ENCODE measurements around the gene ANO4.

The ANO4 gene

GRCh38 chr12:100794441-100795173 is at the start of gene ANO4:
TSS of gene ANO4 (plus strand) at chr12:100794776. CDS start at chr12:100901786, 107,010 bp downstream.
- Histone ChIP-seq H3K27me3 (replicated peaks; ENCODE audit: insufficient read depth, low read length) (no peaks in the 10 kb centered on the region), H3K9ac (ENCODE audit: low read length) (peak within 1 kb of the TSS; percentile 48), H3K9me2 (replicated peaks; ENCODE audit: insufficient read depth, low read length) (no peaks in the 10 kb centered on the region), H4K20me1 (ENCODE audit: insufficient read depth, low read length) (no peaks in the 10 kb centered on the region), H3K4me3 (ENCODE audit: low read length) (peak within 1 kb of the TSS; percentile 45), H3K4me2 (ENCODE audit: low read depth, low read length) (peak within 1 kb of the TSS; percentile 77), H3K36me3 (replicated peaks; ENCODE audit: insufficient read depth, low read length) (no peaks in the 10 kb centered on the region), H3K9me3 (replicated peaks; ENCODE audit: insufficient read depth, low read length) (no peaks in the 10 kb centered on the region), H3K4me1 (ENCODE audit: low read length) (peaks cover 30% of the 10 kb centered on the region), H3K27ac (ENCODE audit: low read length) (peak within 1 kb of the TSS; percentile 91), H3F3A (ENCODE audit: insufficient read depth, low read length) (peaks cover 16% of the 10 kb centered on the region), H3K79me2 (ENCODE audit: low read length) (no peaks in the 10 kb centered on the region), H2AFZ (ENCODE audit: low read length) (peak within 1 kb of the TSS; percentile 65)
- TF ChIP-seq EZH2 (optimal IDR thresholded peaks at IDR 0.05; ENCODE audit: low read depth, low read length) = no peak
- TF ChIP-seq CTCF (IDR thresholded peaks at IDR 0.05; ENCODE audit: low read length) = no peak
- DNase-seq = no peak

GRCh38 chr12:100745378-100746071 is 49.1 kb upstream of the ANO4 start:
- no peak for DNase-seq
- no peak overlapping the region for H3K9ac ChIP-seq (ENCODE audit: low read length)

GRCh38 chr12:100752841-100753240 is 41.7 kb upstream of the ANO4 start:
- Histone ChIP-seq H3K9ac (ENCODE audit: low read length) (no peak overlapping the region), H3K27ac (ENCODE audit: low read length) (no peak overlapping the region), H3K9me3 (replicated peaks; ENCODE audit: insufficient read depth, low read length) (no peaks in the 10 kb centered on the region), H3F3A (ENCODE audit: insufficient read depth, low read length) (no peaks in the 10 kb centered on the region), H3K4me1 (ENCODE audit: low read length) (no peaks in the 10 kb centered on the region), H4K20me1 (ENCODE audit: insufficient read depth, low read length) (no peaks in the 10 kb centered on the region), H3K9me2 (replicated peaks; ENCODE audit: insufficient read depth, low read length) (no peaks in the 10 kb centered on the region), H3K36me3 (replicated peaks; ENCODE audit: insufficient read depth, low read length) (no peaks in the 10 kb centered on the region), H3K27me3 (replicated peaks; ENCODE audit: insufficient read depth, low read length) (no peaks in the 10 kb centered on the region), H3K4me3 (ENCODE audit: low read length) (no peak overlapping the region), H3K4me2 (ENCODE audit: low read depth, low read length) (no peak overlapping the region), H3K79me2 (ENCODE audit: low read length) (no peaks in the 10 kb centered on the region), H2AFZ (ENCODE audit: low read length) (no peak overlapping the region)
- DNase-seq = no peak
- TF ChIP-seq EZH2phosphoT487 (IDR thresholded peaks at IDR 0.05; ENCODE audit: low read length) (no peak), EZH2 (optimal IDR thresholded peaks at IDR 0.05; ENCODE audit: low read depth, low read length) (no peak), CTCF (IDR thresholded peaks at IDR 0.05; ENCODE audit: low read length) (no peak)

More at GRCh38 chr12:100745378-100746071, 49.1 kb upstream of the ANO4 start:
- H3K36me3 ChIP-seq (replicated peaks; ENCODE audit: insufficient read depth, low read length) = no peaks in the 10 kb centered on the region
- no peaks in the 10 kb centered on the region for H3K9me2 ChIP-seq (replicated peaks; ENCODE audit: insufficient read depth, low read length)
- no peak overlapping the region for H3K4me2 ChIP-seq (ENCODE audit: low read depth, low read length)
- H4K20me1 ChIP-seq (ENCODE audit: insufficient read depth, low read length) = no peaks in the 10 kb centered on the region
- no peak overlapping the region for H2AFZ ChIP-seq (ENCODE audit: low read length)
- no peak overlapping the region for H3K27ac ChIP-seq (ENCODE audit: low read length)
- H3K79me2 ChIP-seq (ENCODE audit: low read length) = no peaks in the 10 kb centered on the region
- H3K27me3 ChIP-seq (replicated peaks; ENCODE audit: insufficient read depth, low read length) = no peaks in the 10 kb centered on the region
- H3K4me3 ChIP-seq (ENCODE audit: low read length) = no peak overlapping the region
- no peaks in the 10 kb centered on the region for H3F3A ChIP-seq (ENCODE audit: insufficient read depth, low read length)
- no peak for TF ChIP-seq EZH2phosphoT487 (IDR thresholded peaks at IDR 0.05; ENCODE audit: low read length)
- H3K9me3 ChIP-seq (replicated peaks; ENCODE audit: insufficient read depth, low read length) = no peaks in the 10 kb centered on the region
- no peaks in the 10 kb centered on the region for H3K4me1 ChIP-seq (ENCODE audit: low read length)

GRCh38 chr12:100753837-100754236 is 40.7 kb upstream of the ANO4 start:
- no peak for TF ChIP-seq EZH2 (optimal IDR thresholded peaks at IDR 0.05; ENCODE audit: low read depth, low read length)
- no peak for TF ChIP-seq EZH2phosphoT487 (IDR thresholded peaks at IDR 0.05; ENCODE audit: low read length)
- TF ChIP-seq CTCF (IDR thresholded peaks at IDR 0.05; ENCODE audit: low read length) = no peak
- Histone ChIP-seq H3K27ac (ENCODE audit: low read length) (no peak overlapping the region), H3K9ac (ENCODE audit: low read length) (no peak overlapping the region), H3K4me3 (ENCODE audit: low read length) (no peak overlapping the region), H3F3A (ENCODE audit: insufficient read depth, low read length) (no peaks in the 10 kb centered on the region), H3K9me2 (replicated peaks; ENCODE audit: insufficient read depth, low read length) (no peaks in the 10 kb centered on the region), H3K4me2 (ENCODE audit: low read depth, low read length) (no peak overlapping the region), H3K27me3 (replicated peaks; ENCODE audit: insufficient read depth, low read length) (no peaks in the 10 kb centered on the region), H2AFZ (ENCODE audit: low read length) (no peak overlapping the region), H3K36me3 (replicated peaks; ENCODE audit: insufficient read depth, low read length) (no peaks in the 10 kb centered on the region), H4K20me1 (ENCODE audit: insufficient read depth, low read length) (no peaks in the 10 kb centered on the region), H3K9me3 (replicated peaks; ENCODE audit: insufficient read depth, low read length) (no peaks in the 10 kb centered on the region), H3K79me2 (ENCODE audit: low read length) (no peaks in the 10 kb centered on the region), H3K4me1 (ENCODE audit: low read length) (no peaks in the 10 kb centered on the region)
- DNase-seq = no peak
